Measurements from ENCODE around the gene ABHD15. TPM values are rescaled to one million over a fixed set of nuclear protein-coding genes. Genes with fewer than 3 reads are reported as not detected.

ABHD15 gene
- total RNA-seq, 2 experiments from 2014 or later = 4.1 to 4.9 TPM

- peaks cover 26% of the 10 kb centered on the region for H3K4me1 ChIP-seq (ENCODE audit: insufficient read depth, low read length)
- H3K9me3 ChIP-seq (ENCODE audit: control insufficient read depth in 1 of 2, insufficient read depth in 1 of 2, low read length in 2 of 2) = no peaks in the 10 kb centered on the region
- H3K9me3 Mint-ChIP-seq = no peaks in the 10 kb centered on the region
- no peaks in the 10 kb centered on the region for H3K27me3 ChIP-seq (ENCODE audit: control insufficient read depth in 1 of 2, insufficient read depth in 2 of 2, low read length in 2 of 2)
- no peak for DNase-seq
- H3K36me3 Mint-ChIP-seq (ENCODE audit: low read depth) = no peaks in the 10 kb centered on the region
- no peaks in the 10 kb centered on the region for H3K27me3 Mint-ChIP-seq
- H3K36me3 ChIP-seq (ENCODE audit: insufficient read depth, low read length) = no peaks in the 10 kb centered on the region
- H3K4me3 ChIP-seq (ENCODE audit: low read length) = no peak overlapping the region
- intact Hi-C loops (cut with DNase I, micrococcal nuclease) = no loop called here
- ChIA-PET CTCF (interaction anchor here (1.0 kb wide), 1 partner anchor 20 kb away, joined by 5 read pairs; no protein-coding TSS in a partner anchor), POLR2A (no interaction called here)
- no peak for TF ChIP-seq CTCF (IDR thresholded peaks at IDR 0.05)
- H3K4me3 Mint-ChIP-seq = no peak overlapping the region
- no peak for ATAC-seq (ENCODE audit: poor library complexity)
- H3K27ac Mint-ChIP-seq = no peak overlapping the region
- H3K4me1 Mint-ChIP-seq (ENCODE audit: low read depth) = peaks cover 16% of the 10 kb centered on the region
- H3K27ac ChIP-seq (ENCODE audit: low read depth in 1 of 2, low read length in 2 of 2) = no peak overlapping the region
Observed at GRCh38 chr17:29596811-29597210, 30.0 kb upstream of the ABHD15 start.

GRCh38 chr17:29595943-29596774 is 29.3 kb upstream of the ABHD15 start:
- DNase-seq = no peak
- POLR2A ChIA-PET = no interaction called here
- no peaks in the 10 kb centered on the region for H3K27me3 ChIP-seq (ENCODE audit: control insufficient read depth in 1 of 2, insufficient read depth in 2 of 2, low read length in 2 of 2)
- no peaks in the 10 kb centered on the region for H3K9me3 ChIP-seq (ENCODE audit: control insufficient read depth in 1 of 2, insufficient read depth in 1 of 2, low read length in 2 of 2)
- H3K4me3 ChIP-seq (ENCODE audit: low read length) = no peak overlapping the region
- CTCF ChIA-PET = no interaction called here
- intact Hi-C loops (cut with DNase I, micrococcal nuclease) = no loop called here
- no peak for TF ChIP-seq CTCF (IDR thresholded peaks at IDR 0.05)
- no peaks in the 10 kb centered on the region for H3K36me3 Mint-ChIP-seq (ENCODE audit: low read depth)
- H3K9me3 Mint-ChIP-seq = no peaks in the 10 kb centered on the region
- H3K4me3 Mint-ChIP-seq = no peak overlapping the region
- peaks cover 33% of the 10 kb centered on the region for H3K4me1 ChIP-seq (ENCODE audit: insufficient read depth, low read length)
- no peaks in the 10 kb centered on the region for H3K27me3 Mint-ChIP-seq
- ATAC-seq (ENCODE audit: poor library complexity) = no peak
- H3K27ac ChIP-seq (ENCODE audit: low read depth in 1 of 2, low read length in 2 of 2) = no peak overlapping the region
- H3K36me3 ChIP-seq (ENCODE audit: insufficient read depth, low read length) = no peaks in the 10 kb centered on the region
- H3K27ac Mint-ChIP-seq = no peak overlapping the region
- H3K4me1 Mint-ChIP-seq (ENCODE audit: low read depth) = peaks cover 21% of the 10 kb centered on the region

- no peaks in the 10 kb centered on the region for H3K9me3 ChIP-seq (ENCODE audit: control insufficient read depth in 1 of 2, insufficient read depth in 1 of 2, low read length in 2 of 2)
- ATAC-seq (ENCODE audit: poor library complexity) (no peak), DNase-seq (no peak)
- H3K4me3 ChIP-seq (ENCODE audit: low read length) = no peak overlapping the region
- H3K4me1 Mint-ChIP-seq (ENCODE audit: low read depth) = peaks cover 29% of the 10 kb centered on the region
- intact Hi-C loops (cut with DNase I, micrococcal nuclease) = no loop called here
- no peaks in the 10 kb centered on the region for H3K9me3 Mint-ChIP-seq
- peak overlapping the region; percentile 45 for H3K4me3 Mint-ChIP-seq
- no peak overlapping the region for H3K27ac Mint-ChIP-seq
- CTCF ChIA-PET = interaction anchor here (1.2 to 4.9 kb wide), 2 partner anchors 21 to 185 kb away, joined by 3 to 96 read pairs; no protein-coding TSS in a partner anchor
- H3K27me3 Mint-ChIP-seq = no peaks in the 10 kb centered on the region
- H3K4me1 ChIP-seq (ENCODE audit: insufficient read depth, low read length) = peaks cover 41% of the 10 kb centered on the region
- POLR2A ChIA-PET = interaction anchor here (0.6 to 1.0 kb wide), 2 partner anchors 12 to 22 kb away, joined by 3 read pairs; no protein-coding TSS in a partner anchor
- H3K36me3 ChIP-seq (ENCODE audit: insufficient read depth, low read length) = no peaks in the 10 kb centered on the region
- TF ChIP-seq CTCF (IDR thresholded peaks at IDR 0.05) = no peak
- no peaks in the 10 kb centered on the region for H3K36me3 Mint-ChIP-seq (ENCODE audit: low read depth)
- H3K27ac ChIP-seq (ENCODE audit: low read depth in 1 of 2, low read length in 2 of 2) = no peak overlapping the region
- H3K27me3 ChIP-seq (ENCODE audit: control insufficient read depth in 1 of 2, insufficient read depth in 2 of 2, low read length in 2 of 2) = no peaks in the 10 kb centered on the region
Observed at GRCh38 chr17:29595107-29595942, 28.5 kb upstream of the ABHD15 start.

All from CD4-positive, alpha-beta T cell (primary cell).